H9 (cell line): Measurements from ENCODE around the gene SMIM36. TPM values are rescaled to one million over a fixed set of nuclear protein-coding genes. Genes with fewer than 3 reads are reported as not detected.

Source experiments
- DNase-seq: peaks from one replicate; pipeline ENCODE4 v3.0.0-alpha.2; 2017
- H2AFZ ChIP-seq: one replicate; pipeline ENCODE4 v1.6.1; 2013; ENCODE audit warnings: mild to moderate bottlenecking, low read length, control low read depth, moderate library complexity
- H2AK5ac ChIP-seq: 2 replicates; pipeline ENCODE4 v1.6.1; 2013; ENCODE audit warnings: low read length, control low read depth, mixed read lengths; ENCODE audit not compliant: insufficient read length
- H2BK120ac ChIP-seq: one replicate; pipeline ENCODE4 v1.6.1; 2013; ENCODE audit warnings: low read depth, mild to moderate bottlenecking, low read length, control low read depth, inconsistent platforms; ENCODE audit not compliant: poor library complexity, severe bottlenecking
- H2BK12ac ChIP-seq: 2 replicates; pipeline ENCODE4 v1.6.1; 2013; ENCODE audit warnings: low read length, control low read depth, mixed read lengths, low read depth; ENCODE audit not compliant: insufficient read length
- H2BK15ac ChIP-seq: 2 replicates; pipeline ENCODE4 v1.6.1; 2013; ENCODE audit warnings: low read depth, low read length, control low read depth
- H2BK20ac ChIP-seq: one replicate; pipeline ENCODE4 v1.6.1; 2013; ENCODE audit warnings: low read depth, mild to moderate bottlenecking, low read length, control low read depth, inconsistent platforms; ENCODE audit not compliant: poor library complexity, severe bottlenecking
- H2BK5ac ChIP-seq: 2 replicates; pipeline ENCODE4 v1.6.1; 2013; ENCODE audit warnings: low read length, control low read depth, mixed read lengths; ENCODE audit not compliant: insufficient read length
- H3K14ac ChIP-seq: 2 replicates; pipeline ENCODE4 v1.6.1; 2013; ENCODE audit warnings: low read length, control low read depth; ENCODE audit not compliant: insufficient read depth
- H3K18ac ChIP-seq: 2 replicates; pipeline ENCODE4 v1.6.1; 2013; ENCODE audit warnings: low read depth, mild to moderate bottlenecking, mixed read lengths, low read length, control low read depth; ENCODE audit not compliant: insufficient read length
- H3K23ac ChIP-seq: 2 replicates; pipeline ENCODE4 v1.6.1; 2013; ENCODE audit warnings: low read length, control low read depth, mixed read lengths, low read depth; ENCODE audit not compliant: insufficient read length
- H3K23me2 ChIP-seq: 2 replicates; pipeline ENCODE4 v1.6.1; 2013; ENCODE audit warnings: low read depth, mild to moderate bottlenecking, mixed read lengths, low read length, control low read depth; ENCODE audit not compliant: insufficient read length, poor library complexity, severe bottlenecking
- H3K27ac ChIP-seq: 2 replicates; pipeline ENCODE4 v1.5.1; 2013; ENCODE audit warnings: low read length, control low read depth, mixed read lengths, low read depth; ENCODE audit not compliant: insufficient read length
- H3K27me3 ChIP-seq: 2 replicates; pipeline ENCODE4 v1.6.1; 2013; ENCODE audit warnings: low read length, control low read depth, inconsistent platforms; ENCODE audit not compliant: insufficient read depth
- H3K4ac ChIP-seq: 2 replicates; pipeline ENCODE4 v1.6.1; 2013; ENCODE audit warnings: low read depth, mild to moderate bottlenecking, control low read depth, inconsistent platforms, low read length, moderate library complexity
- H3K4me1 ChIP-seq: 2 replicates; pipeline ENCODE4 v1.6.1; 2013; ENCODE audit warnings: low read length, control low read depth, inconsistent platforms; ENCODE audit not compliant: insufficient read depth
- H3K4me2 ChIP-seq: 2 replicates; pipeline ENCODE4 v1.6.1; 2013; ENCODE audit warnings: low read length, control low read depth, mixed read lengths; ENCODE audit not compliant: insufficient read length, insufficient read depth
- H3K56ac ChIP-seq: 2 replicates; pipeline ENCODE4 v1.6.1; 2013; ENCODE audit warnings: low read depth, mild to moderate bottlenecking, mixed read lengths, low read length, control low read depth; ENCODE audit not compliant: insufficient read length
- H3K79me1 ChIP-seq: 2 replicates; pipeline ENCODE4 v1.6.1; 2013; ENCODE audit warnings: low read depth, mild to moderate bottlenecking, moderate library complexity, low read length, control low read depth, inconsistent platforms; ENCODE audit not compliant: insufficient read depth, poor library complexity, severe bottlenecking
- H3K79me2 ChIP-seq: 2 replicates; pipeline ENCODE4 v1.6.1; 2013; ENCODE audit warnings: low read length, control low read depth, inconsistent platforms; ENCODE audit not compliant: insufficient read depth
- H3K9ac ChIP-seq: 2 replicates; pipeline ENCODE4 v1.6.1; 2013; ENCODE audit warnings: low read length, control low read depth, mixed read lengths; ENCODE audit not compliant: insufficient read length; ENCODE audit errors: extremely low read depth
- H3K9me3 ChIP-seq: one replicate; pipeline ENCODE4 v1.6.1; 2013; ENCODE audit warnings: low read depth, low read length, inconsistent platforms; ENCODE audit not compliant: control insufficient read depth
- H3T11ph ChIP-seq: one replicate; pipeline ENCODE4 v1.6.1; 2013; ENCODE audit warnings: mild to moderate bottlenecking, low read length, control low read depth, inconsistent platforms
- H4K20me1 ChIP-seq: one replicate; pipeline ENCODE4 v1.6.1; 2013; ENCODE audit not compliant: control insufficient read depth, insufficient read length, insufficient read depth
- H4K5ac ChIP-seq: 2 replicates; pipeline ENCODE4 v1.6.1; 2013; ENCODE audit warnings: low read depth, mild to moderate bottlenecking, mixed read lengths, low read length, control low read depth; ENCODE audit not compliant: insufficient read length
- H4K8ac ChIP-seq: replicated peaks from 2 replicates; pipeline ENCODE4 v1.6.1; 2013; ENCODE audit warnings: low read length, control low read depth, mixed read lengths, low read depth; ENCODE audit not compliant: insufficient read length
- H4K91ac ChIP-seq: 2 replicates; pipeline ENCODE4 v1.6.1; 2013; ENCODE audit warnings: low read depth, mild to moderate bottlenecking, moderate library complexity, mixed read lengths, low read length, control low read depth; ENCODE audit not compliant: insufficient read length
- H3K27ac Mint-ChIP-seq, 3 experiments: 2 replicates in 2 of 3; 3 replicates in 1 of 3; pipeline ENCODE4 v1.8.0; 2020 to 2021; ENCODE audit warnings: mixed read lengths in 3 of 3, mild to moderate bottlenecking in 1 of 3, moderate library complexity in 1 of 3
- H3K27me3 Mint-ChIP-seq: 2 replicates; pipeline ENCODE4 v1.8.0; 2021; ENCODE audit warnings: low read depth, mild to moderate bottlenecking, moderate library complexity, mixed read lengths
- H3K36me3 Mint-ChIP-seq, 3 experiments: 2 replicates in 2 of 3; 3 replicates in 1 of 3; pipeline ENCODE4 v1.8.0; 2020 to 2021; ENCODE audit warnings: low read depth in 3 of 3, mixed read lengths in 3 of 3; ENCODE audit not compliant: insufficient read depth in 1 of 3
- H3K4me1 Mint-ChIP-seq, 2 experiments: 2 replicates each; pipeline ENCODE4 v1.8.0; 2020; ENCODE audit warnings: mixed read lengths in 2 of 2
- H3K4me3 Mint-ChIP-seq, 2 experiments: 2 replicates in 1 of 2; 3 replicates in 1 of 2; pipeline ENCODE4 v1.8.0; 2020 to 2021; ENCODE audit warnings: mild to moderate bottlenecking in 2 of 2, mixed read lengths in 2 of 2, moderate library complexity in 1 of 2
- H3K9me3 Mint-ChIP-seq, 2 experiments: 2 replicates in 1 of 2; 3 replicates in 1 of 2; pipeline ENCODE4 v1.8.0; 2020; ENCODE audit warnings: mild to moderate bottlenecking in 2 of 2, mixed read lengths in 2 of 2, moderate library complexity in 1 of 2
- WGBS: extraction: QIAGEN DNeasy Blood & Tissue Kit; methylation state at CpG from one replicate; pipeline ENCODE4 v1.1.7; 2013; ENCODE audit warnings: missing lambda C conversion rate, low lambda C conversion rate, mixed read lengths; ENCODE audit not compliant: insufficient read length; ENCODE audit errors: extremely low coverage; 5-methylcytosine and 5-hydroxymethylcytosine counted together
- total RNA-seq: library from RNA; stranded (reverse); gene quantifications from 2 replicates; pipeline ENCODE4 v1.2.1, GENCODE V29; 2021
- TF ChIP-seq, protein P1 (sequence below): fragments of 200-600 bp; sonication (generic); conservative IDR thresholded peaks from 3 replicates; pipeline ENCODE4 v1.8.0; 2021; ENCODE audit warnings: antibody characterized with exemption, mild to moderate bottlenecking

SMIM36 gene
- total RNA-seq, 1 experiment from 2014 or later, result not detected

DNA sequence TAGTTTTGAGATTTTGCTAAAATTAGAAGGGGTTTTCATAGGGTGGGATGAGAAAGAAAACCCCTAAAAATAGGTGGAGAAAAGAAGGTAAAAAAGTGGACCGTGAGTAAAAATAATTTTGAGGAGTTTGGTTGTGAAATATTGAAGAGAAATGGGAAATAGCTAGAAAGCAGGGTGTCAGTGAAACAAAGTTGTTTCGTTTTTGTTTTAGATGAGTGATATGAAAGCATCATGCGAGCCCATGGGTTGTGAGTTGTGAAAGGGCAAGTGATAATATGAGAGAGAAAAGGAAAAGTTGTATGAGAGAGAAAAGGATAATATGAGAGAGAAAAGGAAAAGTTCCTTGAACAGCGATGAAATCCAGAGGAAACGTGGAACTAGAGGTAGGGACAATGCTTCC lies 7.3 kb upstream of the SMIM36 start:
- H3K4me1 ChIP-seq, result no peaks in the 10 kb centered on the region
- no peak overlapping the region for H2BK120ac ChIP-seq
- H3K9ac ChIP-seq, result no peak overlapping the region
- no peak overlapping the region for H2AK5ac ChIP-seq
- no peak overlapping the region for H3K23ac ChIP-seq
- no peak overlapping the region for H3K4me2 ChIP-seq
- no peaks in the 10 kb centered on the region for H3K79me2 ChIP-seq
- no peak overlapping the region for H3K4me3 Mint-ChIP-seq
- no peak overlapping the region for H2BK5ac ChIP-seq
- no peaks in the 10 kb centered on the region for H4K20me1 ChIP-seq
- WGBS, result 100% methylated on average over 5 of the region's 5 CpGs
- no peak overlapping the region for H2BK12ac ChIP-seq
- H2BK20ac ChIP-seq, result no peak overlapping the region
- no peaks in the 10 kb centered on the region for H3K23me2 ChIP-seq
- DNase-seq, result no peak
- H3K9me3 ChIP-seq, result no peaks in the 10 kb centered on the region
- no peaks in the 10 kb centered on the region for H3K27me3 ChIP-seq
- no peak overlapping the region for H4K5ac ChIP-seq
- H3K14ac ChIP-seq, result no peak overlapping the region
- no peak overlapping the region for H3K27ac Mint-ChIP-seq
- no peak overlapping the region for H3T11ph ChIP-seq
- TF ChIP-seq, protein P1, sequence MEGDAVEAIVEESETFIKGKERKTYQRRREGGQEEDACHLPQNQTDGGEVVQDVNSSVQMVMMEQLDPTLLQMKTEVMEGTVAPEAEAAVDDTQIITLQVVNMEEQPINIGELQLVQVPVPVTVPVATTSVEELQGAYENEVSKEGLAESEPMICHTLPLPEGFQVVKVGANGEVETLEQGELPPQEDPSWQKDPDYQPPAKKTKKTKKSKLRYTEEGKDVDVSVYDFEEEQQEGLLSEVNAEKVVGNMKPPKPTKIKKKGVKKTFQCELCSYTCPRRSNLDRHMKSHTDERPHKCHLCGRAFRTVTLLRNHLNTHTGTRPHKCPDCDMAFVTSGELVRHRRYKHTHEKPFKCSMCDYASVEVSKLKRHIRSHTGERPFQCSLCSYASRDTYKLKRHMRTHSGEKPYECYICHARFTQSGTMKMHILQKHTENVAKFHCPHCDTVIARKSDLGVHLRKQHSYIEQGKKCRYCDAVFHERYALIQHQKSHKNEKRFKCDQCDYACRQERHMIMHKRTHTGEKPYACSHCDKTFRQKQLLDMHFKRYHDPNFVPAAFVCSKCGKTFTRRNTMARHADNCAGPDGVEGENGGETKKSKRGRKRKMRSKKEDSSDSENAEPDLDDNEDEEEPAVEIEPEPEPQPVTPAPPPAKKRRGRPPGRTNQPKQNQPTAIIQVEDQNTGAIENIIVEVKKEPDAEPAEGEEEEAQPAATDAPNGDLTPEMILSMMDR, result no peak
- no peaks in the 10 kb centered on the region for H3K9me3 Mint-ChIP-seq
- no peak overlapping the region for H4K91ac ChIP-seq
- no peak overlapping the region for H2AFZ ChIP-seq
- H3K18ac ChIP-seq, result no peak overlapping the region
- no peaks in the 10 kb centered on the region; the same call in 1 of the 2 replicates for H3K27me3 Mint-ChIP-seq
- no peak overlapping the region for H3K4ac ChIP-seq
- no peaks in the 10 kb centered on the region for H3K36me3 Mint-ChIP-seq
- no peak overlapping the region for H3K56ac ChIP-seq
- no peak overlapping the region for H3K27ac ChIP-seq
- no peaks in the 10 kb centered on the region for H3K79me1 ChIP-seq
- peaks cover 3% of the 10 kb centered on the region in 2 experiments; a peak in 3 of 4 replicates for H3K4me1 Mint-ChIP-seq
- no peak overlapping the region for H2BK15ac ChIP-seq
- no peak overlapping the region for H4K8ac ChIP-seq
